Lower leg skin (tissue), 3 donors: ENCODE results near the gene CCSER1.

Experiments used
- CTCF ChIP-seq, 3 donors: fragments of 450-650 bp; IDR thresholded peaks; one replicate each; pipeline ENCODE4 v1.5.1; 2016; ENCODE audit warnings: antibody characterized with exemption in 3 of 3, mild to moderate bottlenecking in 3 of 3, moderate library complexity in 2 of 3
- POLR2A ChIP-seq, 2 donors: fragments of 450-650 bp; IDR thresholded peaks; one replicate each; pipeline ENCODE4 v1.6.1; 2016 to 2017; ENCODE audit warnings: antibody characterized with exemption in 2 of 2, mild to moderate bottlenecking in 1 of 2, moderate library complexity in 1 of 2

GRCh38 chr4:91630764-91631163 lies 1503.6 kb downstream of the CCSER1 start:
- TF ChIP-seq POLR2A (IDR thresholded peaks at IDR 0.05) (no peak), CTCF (IDR thresholded peaks at IDR 0.05) (no peak)
